HFF-Myc (cell line): ENCODE data around the gene USP38.
"Not testable (repeated sequence)": the region's sequence is repeated elsewhere in the genome, so short reads cannot be mapped to it uniquely, and the experiment has no call there.

Experiments used
- DNase-seq: peaks from one replicate; pipeline ENCODE4 v3.0.0-alpha.2; 2011; ENCODE audit warnings: low read depth; ENCODE audit errors: extremely low read depth
- H3K4me3 ChIP-seq: replicated peaks from 2 replicates; pipeline ENCODE4 v1.5.1; 2011; ENCODE audit warnings: low read depth, mild to moderate bottlenecking, control low read depth, low read length
- TF ChIP-seq, protein P1 (sequence below): IDR thresholded peaks from 2 replicates; pipeline ENCODE4 v1.5.1; 2012; ENCODE audit warnings: mild to moderate bottlenecking, low read depth, low read length, control low read depth; ENCODE audit errors: missing control alignments

The USP38 gene

DNA sequence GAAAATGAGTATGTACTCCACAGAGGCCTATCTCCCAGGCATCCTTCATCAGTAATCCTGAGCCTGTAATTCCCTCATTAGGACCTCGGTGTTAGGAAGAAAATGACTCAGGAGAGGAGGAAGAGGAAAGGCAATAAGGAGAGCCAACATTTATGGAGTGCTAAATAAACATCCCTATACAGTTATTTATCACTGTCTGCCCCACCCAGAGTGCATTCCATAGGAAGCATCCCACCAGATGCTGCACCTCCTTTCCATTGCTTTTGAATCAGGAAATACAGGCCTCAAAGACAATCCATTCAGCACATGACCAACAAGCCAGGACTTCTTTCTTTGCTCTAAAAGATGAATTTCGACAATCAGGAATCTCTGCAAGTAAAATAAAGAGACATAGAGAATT is 47.6 kb downstream of the USP38 start:
- no peak for DNase-seq
- no peak overlapping the region for H3K4me3 ChIP-seq
- TF ChIP-seq, protein P1, sequence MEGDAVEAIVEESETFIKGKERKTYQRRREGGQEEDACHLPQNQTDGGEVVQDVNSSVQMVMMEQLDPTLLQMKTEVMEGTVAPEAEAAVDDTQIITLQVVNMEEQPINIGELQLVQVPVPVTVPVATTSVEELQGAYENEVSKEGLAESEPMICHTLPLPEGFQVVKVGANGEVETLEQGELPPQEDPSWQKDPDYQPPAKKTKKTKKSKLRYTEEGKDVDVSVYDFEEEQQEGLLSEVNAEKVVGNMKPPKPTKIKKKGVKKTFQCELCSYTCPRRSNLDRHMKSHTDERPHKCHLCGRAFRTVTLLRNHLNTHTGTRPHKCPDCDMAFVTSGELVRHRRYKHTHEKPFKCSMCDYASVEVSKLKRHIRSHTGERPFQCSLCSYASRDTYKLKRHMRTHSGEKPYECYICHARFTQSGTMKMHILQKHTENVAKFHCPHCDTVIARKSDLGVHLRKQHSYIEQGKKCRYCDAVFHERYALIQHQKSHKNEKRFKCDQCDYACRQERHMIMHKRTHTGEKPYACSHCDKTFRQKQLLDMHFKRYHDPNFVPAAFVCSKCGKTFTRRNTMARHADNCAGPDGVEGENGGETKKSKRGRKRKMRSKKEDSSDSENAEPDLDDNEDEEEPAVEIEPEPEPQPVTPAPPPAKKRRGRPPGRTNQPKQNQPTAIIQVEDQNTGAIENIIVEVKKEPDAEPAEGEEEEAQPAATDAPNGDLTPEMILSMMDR, result no peak

DNA sequence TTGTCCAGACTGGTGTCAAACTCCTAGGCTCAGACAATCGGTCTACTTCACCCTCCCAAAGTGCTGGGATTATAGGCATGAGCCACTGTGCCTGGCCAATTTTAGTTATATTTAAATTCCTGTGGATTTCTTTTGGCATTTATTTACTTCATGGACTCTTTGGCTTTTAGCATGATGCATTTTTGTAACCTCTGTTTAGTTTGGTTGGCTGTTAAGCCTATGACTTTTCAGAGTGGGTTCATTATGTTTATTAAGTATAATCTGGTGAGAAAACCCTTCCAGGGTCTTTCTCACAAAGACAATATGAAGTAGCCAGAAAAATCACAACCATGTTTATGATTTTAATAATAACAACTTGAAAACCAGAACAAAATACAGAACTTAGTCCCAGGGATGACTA is 49.4 kb downstream of the USP38 start:
- TF ChIP-seq, protein P1, result no peak
- DNase-seq, result no peak
- no peak overlapping the region for H3K4me3 ChIP-seq

GRCh38 chr4:143237195-143237594 is 52.5 kb downstream of the USP38 start:
- not testable (repeated sequence) for DNase-seq, H3K4me3 ChIP-seq

DNA sequence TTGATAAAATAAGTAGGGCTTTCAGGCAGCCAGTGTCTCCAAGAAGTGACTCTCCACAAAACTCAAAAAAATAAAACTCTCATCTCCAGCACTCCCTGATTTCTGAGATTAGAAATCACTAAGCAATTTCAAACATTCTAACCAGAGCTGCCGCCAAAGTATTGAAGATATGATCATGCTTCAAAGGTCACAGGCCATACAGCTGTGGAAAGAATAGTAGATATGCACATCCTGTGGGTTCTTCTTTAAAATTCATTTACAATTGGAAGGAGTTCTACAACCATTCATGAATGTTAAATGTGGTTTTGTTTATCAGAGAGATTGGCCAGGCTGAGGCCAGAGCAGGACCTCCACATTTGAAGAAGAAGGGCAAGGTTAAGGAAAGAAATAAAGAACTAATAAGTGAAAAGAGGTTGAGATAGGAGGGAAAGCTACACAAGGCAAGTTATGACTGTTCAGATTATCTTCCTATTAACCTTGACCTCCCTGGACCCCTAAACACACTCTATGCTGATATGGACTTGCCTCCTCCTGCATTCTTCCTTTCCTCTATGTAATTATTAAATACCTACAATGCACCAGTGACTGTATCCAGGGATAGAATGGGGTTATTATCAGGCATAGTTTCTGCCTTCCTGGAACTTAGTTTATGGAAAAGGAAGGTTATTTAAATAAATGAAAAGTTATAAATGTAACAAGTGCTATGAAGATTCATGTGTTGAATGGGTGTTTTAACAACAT is 56.4 kb downstream of the USP38 start:
- TF ChIP-seq, protein P1, result no peak
- DNase-seq, result no peak
- no peak overlapping the region for H3K4me3 ChIP-seq

- TF ChIP-seq, protein P1, result no peak
- H3K4me3 ChIP-seq, result no peak overlapping the region
- DNase-seq, result no peak
Measured at GRCh38 chr4:143241892-143242291, 57.2 kb downstream of the USP38 start.

DNA sequence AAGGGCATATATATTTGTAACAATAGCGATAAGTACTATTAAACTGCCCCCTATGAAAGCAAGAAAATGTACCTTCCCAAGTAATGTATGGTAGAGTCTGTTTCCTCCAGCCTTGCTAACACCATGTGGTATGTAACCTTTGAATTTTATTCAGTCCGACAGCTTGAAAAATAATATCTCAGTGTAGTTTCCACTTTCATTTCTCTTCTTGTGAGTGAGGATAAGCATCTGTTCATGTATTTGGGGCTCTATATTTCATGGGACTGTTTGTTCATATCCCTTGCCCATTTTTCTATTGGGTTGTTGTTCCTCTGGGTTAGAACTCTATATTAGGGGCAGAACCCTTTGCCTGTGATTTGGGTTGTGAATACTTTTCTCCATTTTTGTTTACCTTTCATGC is 58.3 kb downstream of the USP38 start:
- TF ChIP-seq, protein P1, result no peak
- H3K4me3 ChIP-seq, result no peak overlapping the region
- no peak for DNase-seq

DNA sequence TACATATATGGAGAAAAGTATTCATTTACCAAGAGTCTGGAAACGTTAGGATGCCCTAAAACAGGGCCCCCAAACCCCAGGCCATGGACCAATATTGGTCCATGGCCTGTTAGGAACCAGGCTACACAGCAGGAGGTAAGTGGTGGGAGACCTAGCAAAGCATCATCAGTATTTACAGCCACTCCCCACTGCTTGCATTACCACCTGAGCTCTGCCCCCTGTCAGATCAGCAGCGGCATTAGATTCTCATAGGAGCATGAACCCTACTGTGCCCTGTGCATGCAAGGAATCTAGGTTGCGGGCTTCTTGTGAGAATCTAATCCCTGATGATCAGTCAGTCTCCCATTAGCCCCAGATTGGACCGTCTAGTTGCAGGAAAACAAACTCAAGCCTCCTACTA is 62.3 kb downstream of the USP38 start:
- no peak for DNase-seq
- TF ChIP-seq, protein P1, result no peak
- H3K4me3 ChIP-seq, result no peak overlapping the region
